Bronchial epithelial cell (primary cell): ENCODE results near the gene HOXC9. TPM values are rescaled to one million over a fixed set of nuclear protein-coding genes. Genes with fewer than 3 reads are reported as not detected.

ENCODE experiments used
- DNase-seq: peaks from one replicate; pipeline ENCODE4 v3.0.0-alpha.2; 2010; ENCODE audit warnings: low read depth
- FAIRE-seq: peaks from 2 replicates; lab custom pipeline; 2011; peaks lifted over from hg19 to GRCh38; lab: Jason Lieb, UNC
- H3K27me3 ChIP-seq: 2 replicates; pipeline ENCODE4 v1.5.1; 2011; ENCODE audit warnings: low read length; ENCODE audit not compliant: control insufficient read depth, insufficient read depth
- H3K36me3 ChIP-seq: 2 replicates; pipeline ENCODE4 v1.5.1; 2011; ENCODE audit warnings: low read length; ENCODE audit not compliant: control insufficient read depth, insufficient read depth
- H3K4me3 ChIP-seq: 2 replicates; pipeline ENCODE4 v1.5.1; 2011; ENCODE audit warnings: mild to moderate bottlenecking, low read depth, low read length, control low read depth
- CTCF ChIP-seq: IDR thresholded peaks from 2 replicates; pipeline ENCODE4 v1.5.1; 2011; ENCODE audit warnings: mild to moderate bottlenecking, moderate library complexity, low read length, control low read depth, inconsistent platforms; ENCODE audit not compliant: insufficient read depth, severe bottlenecking
- total RNA-seq: library from RNA; depleted of rRNA; stranded (reverse); fragments of >200 nt; gene quantifications from 2 replicates; pipeline ENCODE4 v1.2.1, GENCODE V29; 2014

The HOXC9 gene
- total RNA-seq, 1 donor from 2014 or later: not detected

GRCh38 chr12:54045401-54045800, 45.4 kb downstream of the HOXC9 start:
- H3K27me3 ChIP-seq: peaks cover 68% of the 10 kb centered on the region
- DNase-seq (no peak), FAIRE-seq (no peak)
- no peak overlapping the region for H3K4me3 ChIP-seq
- no peaks in the 10 kb centered on the region for H3K36me3 ChIP-seq
- TF ChIP-seq CTCF: no peak

- FAIRE-seq (no peak), DNase-seq (no peak)
- no peak overlapping the region for H3K4me3 ChIP-seq
- no peak for TF ChIP-seq CTCF
- H3K27me3 ChIP-seq: peaks cover 69% of the 10 kb centered on the region
- H3K36me3 ChIP-seq: no peaks in the 10 kb centered on the region
Measured at GRCh38 chr12:54045868-54046521, 46.0 kb downstream of the HOXC9 start.

GRCh38 chr12:54046809-54047159, 46.8 kb downstream of the HOXC9 start:
- H3K4me3 ChIP-seq: no peak overlapping the region
- DNase-seq: no peak
- H3K27me3 ChIP-seq: peaks cover 72% of the 10 kb centered on the region
- FAIRE-seq: no peak
- TF ChIP-seq CTCF: no peak
- no peaks in the 10 kb centered on the region for H3K36me3 ChIP-seq

GRCh38 chr12:54047160-54047963, 47.4 kb downstream of the HOXC9 start:
- FAIRE-seq (no peak), DNase-seq (no peak)
- Histone ChIP-seq H3K27me3 (peaks cover 74% of the 10 kb centered on the region), H3K4me3 (no peak overlapping the region), H3K36me3 (no peaks in the 10 kb centered on the region)
- no peak for TF ChIP-seq CTCF

- H3K4me3 ChIP-seq: no peak overlapping the region
- no peaks in the 10 kb centered on the region for H3K36me3 ChIP-seq
Measured at GRCh38 chr12:54047964-54048303, 48.0 kb downstream of the HOXC9 start.

More at GRCh38 chr12:54047964-54048303, 48.0 kb downstream of the HOXC9 start:
- no peak for FAIRE-seq
- TF ChIP-seq CTCF: no peak
- DNase-seq: no peak
- peaks cover 79% of the 10 kb centered on the region for H3K27me3 ChIP-seq
